Measurements from ENCODE around the gene GHDC. TPM values are rescaled to one million over a fixed set of nuclear protein-coding genes. Genes with fewer than 3 reads are reported as not detected.

Gene GHDC
- total RNA-seq, 6 donors from 2014 or later: 24.3 to 40.9 (median 33.0) TPM

DNA sequence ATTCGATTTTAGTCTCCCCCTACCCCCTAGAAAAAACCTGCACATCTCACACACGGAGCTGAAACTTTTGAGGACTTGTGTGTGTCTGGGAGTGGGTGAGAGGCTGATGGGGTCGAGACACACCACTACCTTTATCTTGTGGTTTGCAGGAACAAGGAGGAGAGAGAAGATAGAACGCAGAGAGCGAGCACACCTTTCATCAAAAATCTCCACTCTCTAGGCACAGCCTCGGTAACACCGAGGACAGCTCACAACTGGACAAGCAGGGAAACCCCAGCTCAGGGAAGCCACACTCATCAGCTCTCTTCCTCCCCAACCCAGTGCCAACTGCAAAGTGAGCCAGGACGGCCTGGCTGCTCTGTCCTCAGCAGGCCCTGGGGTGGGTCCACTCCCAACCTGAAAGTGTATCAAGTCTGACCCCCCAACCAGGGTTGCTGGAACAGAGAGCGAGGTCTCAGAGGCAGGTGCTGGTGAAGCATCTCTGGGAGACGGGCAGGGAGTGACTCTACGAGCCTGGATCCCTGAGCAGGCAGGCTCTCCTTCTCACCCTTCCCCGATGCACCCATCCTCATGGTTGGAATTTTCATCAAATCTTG lies 5.2 kb upstream of the GHDC start:
- no peaks in the 10 kb centered on the region for H3K27me3 ChIP-seq
- TF ChIP-seq, protein P1, sequence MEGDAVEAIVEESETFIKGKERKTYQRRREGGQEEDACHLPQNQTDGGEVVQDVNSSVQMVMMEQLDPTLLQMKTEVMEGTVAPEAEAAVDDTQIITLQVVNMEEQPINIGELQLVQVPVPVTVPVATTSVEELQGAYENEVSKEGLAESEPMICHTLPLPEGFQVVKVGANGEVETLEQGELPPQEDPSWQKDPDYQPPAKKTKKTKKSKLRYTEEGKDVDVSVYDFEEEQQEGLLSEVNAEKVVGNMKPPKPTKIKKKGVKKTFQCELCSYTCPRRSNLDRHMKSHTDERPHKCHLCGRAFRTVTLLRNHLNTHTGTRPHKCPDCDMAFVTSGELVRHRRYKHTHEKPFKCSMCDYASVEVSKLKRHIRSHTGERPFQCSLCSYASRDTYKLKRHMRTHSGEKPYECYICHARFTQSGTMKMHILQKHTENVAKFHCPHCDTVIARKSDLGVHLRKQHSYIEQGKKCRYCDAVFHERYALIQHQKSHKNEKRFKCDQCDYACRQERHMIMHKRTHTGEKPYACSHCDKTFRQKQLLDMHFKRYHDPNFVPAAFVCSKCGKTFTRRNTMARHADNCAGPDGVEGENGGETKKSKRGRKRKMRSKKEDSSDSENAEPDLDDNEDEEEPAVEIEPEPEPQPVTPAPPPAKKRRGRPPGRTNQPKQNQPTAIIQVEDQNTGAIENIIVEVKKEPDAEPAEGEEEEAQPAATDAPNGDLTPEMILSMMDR (IDR thresholded peaks at IDR 0.05): no peak
- TF ChIP-seq EP300 (IDR thresholded peaks at IDR 0.05) (no peak), POLR2AphosphoS5 (IDR thresholded peaks at IDR 0.05) (no peak), POLR2A (IDR thresholded peaks at IDR 0.05) (no peak)
- H3K4me1 ChIP-seq: peaks cover 4 to 5% (median 5%) of the 10 kb centered on the region in 4 donors
- 84 to 88% methylated on average over 12 of the region's 12 CpGs for WGBS, 2 donors
- no peaks in the 10 kb centered on the region for H3K9me3 ChIP-seq
- peak overlapping the region in 1 of 4 donors; percentile 12 for H3K27ac ChIP-seq
- no peak for ATAC-seq (ENCODE audit: low FRiP score in 2 of 2)
- DNase-seq: no peak
- no peak overlapping the region for H3K4me3 ChIP-seq
- peaks cover 0 to 52% (median 30%) of the 10 kb centered on the region in 4 donors for H3K36me3 ChIP-seq

GRCh38 chr17:42198897-42199296 lies 4.6 kb upstream of the GHDC start:
- Histone ChIP-seq H3K9me3 (no peaks in the 10 kb centered on the region), H3K36me3 (peaks cover 0 to 46% (median 26%) of the 10 kb centered on the region in 4 donors), H3K4me3 (no peak overlapping the region), H3K27ac (peak overlapping the region in 2 of 4 donors; percentile 12 to 24), H3K4me1 (peaks cover 6 to 8% (median 7%) of the 10 kb centered on the region in 4 donors), H3K27me3 (no peaks in the 10 kb centered on the region)
- DNase-seq: peak in 1 of 2 donors; percentile 56
- peak in 1 of 2 donors; percentile 52 for ATAC-seq (ENCODE audit: low FRiP score in 2 of 2)
- TF ChIP-seq EP300 (IDR thresholded peaks at IDR 0.05) (no peak), POLR2A (IDR thresholded peaks at IDR 0.05) (no peak), POLR2AphosphoS5 (IDR thresholded peaks at IDR 0.05) (no peak)
- TF ChIP-seq, protein P1 (IDR thresholded peaks at IDR 0.05): no peak
- 61 to 79% methylated on average over 4 of the region's 4 CpGs for WGBS, 2 donors

DNA sequence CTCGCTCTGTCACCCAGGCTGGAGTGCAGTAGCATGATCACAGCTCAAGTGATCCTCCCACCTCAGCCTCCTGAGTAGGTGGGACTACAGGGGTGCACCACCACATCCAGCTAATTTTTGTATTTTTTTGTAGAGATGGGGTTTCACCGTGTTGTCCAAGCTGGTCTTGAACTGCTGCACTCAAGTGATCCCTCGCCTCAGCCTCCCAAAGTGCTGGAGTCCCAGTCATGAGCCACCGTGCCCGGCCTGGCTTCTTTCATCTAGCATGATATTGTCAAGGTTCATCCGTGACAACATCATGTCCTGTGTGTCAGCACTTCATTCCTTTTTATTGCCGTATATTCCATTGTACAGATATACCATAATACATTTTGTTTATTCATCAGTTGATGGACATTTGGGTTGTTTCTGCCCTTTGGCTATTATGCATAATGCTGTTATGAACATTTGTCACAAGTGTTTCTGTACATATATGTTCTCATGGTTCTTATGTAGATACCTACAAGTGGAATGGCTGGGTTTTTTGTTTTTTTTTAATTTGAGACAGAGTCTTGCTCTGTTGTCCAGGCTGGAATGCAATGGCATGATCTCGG lies 3.4 kb upstream of the GHDC start:
- WGBS, 2 donors: 90 to 91% methylated on average over 8 of the region's 8 CpGs
- no peaks in the 10 kb centered on the region for H3K9me3 ChIP-seq
- H3K4me3 ChIP-seq: no peak overlapping the region
- TF ChIP-seq, protein P1 (IDR thresholded peaks at IDR 0.05): no peak
- TF ChIP-seq POLR2AphosphoS5 (IDR thresholded peaks at IDR 0.05) (no peak), EP300 (IDR thresholded peaks at IDR 0.05) (no peak), POLR2A (IDR thresholded peaks at IDR 0.05) (no peak)
- peaks cover 16 to 20% (median 19%) of the 10 kb centered on the region in 4 donors for H3K4me1 ChIP-seq
- DNase-seq (no peak), ATAC-seq (ENCODE audit: low FRiP score in 2 of 2) (no peak)
- H3K27ac ChIP-seq: no peak overlapping the region
- H3K36me3 ChIP-seq: peaks cover 0 to 34% (median 18%) of the 10 kb centered on the region in 4 donors
- H3K27me3 ChIP-seq: no peaks in the 10 kb centered on the region

- Histone ChIP-seq H3K27me3 (no peaks in the 10 kb centered on the region), H3K4me1 (peaks cover 16 to 24% (median 19%) of the 10 kb centered on the region in 4 donors), H3K4me3 (peak overlapping the region; percentile 74 to 89 (median 76)), H3K27ac (peak overlapping the region; percentile 80 to 93 (median 90)), H3K36me3 (peaks cover 0 to 10% (median 0%) of the 10 kb centered on the region in 4 donors), H3K9me3 (no peaks in the 10 kb centered on the region)
- WGBS, 2 donors: 72 to 73% methylated on average over 7 to 11 of the region's 12 CpGs
- no peak for DNase-seq
- TF ChIP-seq, protein P1 (IDR thresholded peaks at IDR 0.05): no peak
- TF ChIP-seq POLR2A (IDR thresholded peaks at IDR 0.05): no peak
- no peak for ATAC-seq (ENCODE audit: low FRiP score in 2 of 2)
These were observed 902 bp downstream of the GHDC start for GRCh38 chr17:42193216-42193968.

Data from upper lobe of left lung (tissue), 6 donors.